Neural progenitor cell (in vitro differentiated cells): ENCODE results near the gene MANSC4. TPM values are rescaled to one million over a fixed set of nuclear protein-coding genes. Genes with fewer than 3 reads are reported as not detected.

Source experiments
- DNase-seq: peaks from one replicate; pipeline ENCODE4 v3.0.0-alpha.2; 2016; ENCODE audit warnings: low spot score
- H2AFZ ChIP-seq: fragments of 200-600 bp; sonication (generic); replicated peaks from 2 replicates; pipeline ENCODE4 v1.6.1; 2016; ENCODE audit warnings: antibody characterized with exemption
- H3F3A ChIP-seq: fragments of 200-600 bp; sonication (generic); 2 replicates; pipeline ENCODE4 v1.6.1; 2016; ENCODE audit warnings: antibody characterized with exemption, low read depth
- H3K27ac ChIP-seq: fragments of 200-600 bp; sonication (generic); 2 replicates; pipeline ENCODE4 v1.5.1; 2016; ENCODE audit warnings: mild to moderate bottlenecking
- H3K27me3 ChIP-seq: fragments of 200-600 bp; sonication (generic); 2 replicates; pipeline ENCODE4 v1.6.1; 2016; ENCODE audit warnings: mild to moderate bottlenecking, moderate library complexity
- H3K36me3 ChIP-seq: fragments of 200-600 bp; sonication (generic); 2 replicates; pipeline ENCODE4 v1.5.1; 2016
- H3K4me1 ChIP-seq: fragments of 200-600 bp; sonication (generic); 2 replicates; pipeline ENCODE4 v1.6.1; 2016; ENCODE audit warnings: mixed run types
- H3K4me2 ChIP-seq: fragments of 200-600 bp; sonication (generic); 2 replicates; pipeline ENCODE4 v1.6.1; 2016
- H3K4me3 ChIP-seq: fragments of 200-600 bp; sonication (generic); 2 replicates; pipeline ENCODE4 v1.5.1; 2016
- H3K79me2 ChIP-seq: fragments of 200-600 bp; sonication (generic); 2 replicates; pipeline ENCODE4 v1.6.1; 2016; ENCODE audit warnings: low read depth
- H3K9ac ChIP-seq: fragments of 200-600 bp; sonication (generic); 2 replicates; pipeline ENCODE4 v1.6.1; 2016
- H3K9me3 ChIP-seq: fragments of 200-600 bp; sonication (generic); 2 replicates; pipeline ENCODE4 v1.5.1; 2016; ENCODE audit warnings: low read depth
- H4K20me1 ChIP-seq: fragments of 200-600 bp; sonication (generic); 2 replicates; pipeline ENCODE4 v1.6.1; 2016; ENCODE audit warnings: low read depth
- H3K27ac Mint-ChIP-seq: 3 replicates; pipeline ENCODE4 v1.8.0; 2021; ENCODE audit warnings: mixed read lengths
- H3K27me3 Mint-ChIP-seq: 2 replicates; pipeline ENCODE4 v1.8.0; 2022; ENCODE audit warnings: low read depth, mild to moderate bottlenecking, inconsistent platforms, moderate library complexity, mixed read lengths; ENCODE audit not compliant: insufficient read depth
- H3K36me3 Mint-ChIP-seq: 3 replicates; pipeline ENCODE4 v1.8.0; 2021; ENCODE audit warnings: mixed read lengths
- H3K4me1 Mint-ChIP-seq: 3 replicates; pipeline ENCODE4 v1.8.0; 2021; ENCODE audit warnings: mixed read lengths
- H3K4me3 Mint-ChIP-seq: 3 replicates; pipeline ENCODE4 v1.8.0; 2021; ENCODE audit warnings: mild to moderate bottlenecking, moderate library complexity, mixed read lengths
- H3K9me3 Mint-ChIP-seq: 3 replicates; pipeline ENCODE4 v1.8.0; 2020; ENCODE audit warnings: mixed read lengths
- EZH2 ChIP-seq: fragments of 200-600 bp; sonication (generic); IDR thresholded peaks from 2 replicates; pipeline ENCODE4 v1.6.1; 2017; ENCODE audit warnings: antibody characterized with exemption, mild to moderate bottlenecking, moderate library complexity
- EZH2phosphoT487 ChIP-seq: fragments of 200-600 bp; sonication (generic); IDR thresholded peaks from 2 replicates; pipeline ENCODE4 v1.6.1; 2017; ENCODE audit warnings: antibody characterized with exemption
- total RNA-seq: library from RNA; depleted of rRNA; stranded (reverse); fragments of >200 nt; gene quantifications from 2 replicates; pipeline ENCODE4 v1.2.3, GENCODE V29; 2015; ENCODE audit warnings: low replicate concordance
- TF ChIP-seq, protein P1 (sequence below): fragments of 200-600 bp; sonication (generic); IDR thresholded peaks from 2 replicates; pipeline ENCODE4 v1.5.1; 2017; ENCODE audit warnings: antibody characterized with exemption, mild to moderate bottlenecking

The MANSC4 gene
- total RNA-seq, 1 donor from 2014 or later: not detected

- no peak for DNase-seq
- Histone ChIP-seq H3K4me1 (no peaks in the 10 kb centered on the region), H2AFZ (no peak overlapping the region), H3K9me3 (no peaks in the 10 kb centered on the region), H3K79me2 (no peaks in the 10 kb centered on the region), H3K27me3 (no peaks in the 10 kb centered on the region), H3K27ac (no peak overlapping the region), H3K4me3 (no peak overlapping the region), H3K36me3 (no peaks in the 10 kb centered on the region), H3F3A (no peaks in the 10 kb centered on the region), H3K4me2 (no peak overlapping the region), H3K9ac (no peak overlapping the region), H4K20me1 (no peaks in the 10 kb centered on the region)
- H3K9me3 Mint-ChIP-seq: no peaks in the 10 kb centered on the region
- peaks cover 4% of the 10 kb centered on the region for H3K27me3 Mint-ChIP-seq
- no peak for TF ChIP-seq EZH2phosphoT487
- no peak for TF ChIP-seq EZH2
- TF ChIP-seq, protein P1, sequence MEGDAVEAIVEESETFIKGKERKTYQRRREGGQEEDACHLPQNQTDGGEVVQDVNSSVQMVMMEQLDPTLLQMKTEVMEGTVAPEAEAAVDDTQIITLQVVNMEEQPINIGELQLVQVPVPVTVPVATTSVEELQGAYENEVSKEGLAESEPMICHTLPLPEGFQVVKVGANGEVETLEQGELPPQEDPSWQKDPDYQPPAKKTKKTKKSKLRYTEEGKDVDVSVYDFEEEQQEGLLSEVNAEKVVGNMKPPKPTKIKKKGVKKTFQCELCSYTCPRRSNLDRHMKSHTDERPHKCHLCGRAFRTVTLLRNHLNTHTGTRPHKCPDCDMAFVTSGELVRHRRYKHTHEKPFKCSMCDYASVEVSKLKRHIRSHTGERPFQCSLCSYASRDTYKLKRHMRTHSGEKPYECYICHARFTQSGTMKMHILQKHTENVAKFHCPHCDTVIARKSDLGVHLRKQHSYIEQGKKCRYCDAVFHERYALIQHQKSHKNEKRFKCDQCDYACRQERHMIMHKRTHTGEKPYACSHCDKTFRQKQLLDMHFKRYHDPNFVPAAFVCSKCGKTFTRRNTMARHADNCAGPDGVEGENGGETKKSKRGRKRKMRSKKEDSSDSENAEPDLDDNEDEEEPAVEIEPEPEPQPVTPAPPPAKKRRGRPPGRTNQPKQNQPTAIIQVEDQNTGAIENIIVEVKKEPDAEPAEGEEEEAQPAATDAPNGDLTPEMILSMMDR: no peak
- no peak overlapping the region for H3K4me3 Mint-ChIP-seq
- H3K27ac Mint-ChIP-seq: no peak overlapping the region
- no peaks in the 10 kb centered on the region for H3K36me3 Mint-ChIP-seq
- H3K4me1 Mint-ChIP-seq: no peaks in the 10 kb centered on the region
Measured at GRCh38 chr12:27823038-27823437, 43.0 kb upstream of the MANSC4 start.

DNA sequence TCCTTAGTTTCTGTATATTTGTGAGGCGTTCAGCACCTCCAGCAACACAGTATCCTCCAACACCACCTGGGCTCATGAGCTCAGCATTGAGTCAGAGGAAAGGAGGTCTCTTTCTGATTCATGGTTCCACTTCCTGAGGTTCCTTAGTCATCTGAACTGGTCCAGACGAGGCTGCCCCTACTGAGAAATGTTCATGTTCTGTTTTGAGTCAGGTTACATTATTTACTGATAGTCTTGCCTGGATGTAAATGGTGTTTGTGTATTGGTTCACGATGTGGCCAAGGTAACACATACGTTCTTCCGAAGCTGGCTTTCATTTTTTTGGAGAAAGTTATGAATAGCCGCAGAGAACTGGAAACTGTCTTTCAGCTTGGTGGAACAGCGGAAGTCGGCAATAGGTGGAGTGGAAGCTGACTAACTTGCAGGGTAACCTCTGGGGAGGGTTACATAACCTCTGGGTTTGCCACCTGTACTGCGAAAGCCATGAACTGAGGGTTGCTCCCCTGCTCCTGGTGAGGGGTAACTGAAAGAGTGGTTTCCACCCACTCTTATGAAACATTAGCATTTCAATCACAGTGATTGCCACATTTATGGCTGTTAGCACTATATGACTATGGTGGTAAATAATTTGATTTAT, 42.2 kb upstream of the MANSC4 start:
- H3K4me2 ChIP-seq: no peak overlapping the region
- no peak overlapping the region for H3K27ac Mint-ChIP-seq
- no peak for DNase-seq

GRCh38 chr12:27821259-27821973, 41.4 kb upstream of the MANSC4 start:
- DNase-seq: peak; percentile 83
- no peak overlapping the region for H3K27ac ChIP-seq
- H3K4me1 Mint-ChIP-seq: no peaks in the 10 kb centered on the region
- H3K36me3 ChIP-seq: no peaks in the 10 kb centered on the region
- H3K79me2 ChIP-seq: no peaks in the 10 kb centered on the region
- no peaks in the 10 kb centered on the region for H3K9me3 ChIP-seq
- H3K4me2 ChIP-seq: no peak overlapping the region
- peak overlapping the region; percentile 77 for H2AFZ ChIP-seq
- no peaks in the 10 kb centered on the region for H3F3A ChIP-seq
- no peak overlapping the region for H3K27ac Mint-ChIP-seq
- H3K9me3 Mint-ChIP-seq: no peaks in the 10 kb centered on the region
- no peak overlapping the region for H3K4me3 Mint-ChIP-seq
- H3K36me3 Mint-ChIP-seq: no peaks in the 10 kb centered on the region
- no peak for TF ChIP-seq EZH2phosphoT487
- no peak for TF ChIP-seq EZH2
- TF ChIP-seq, protein P1: peak; percentile 73
- H3K27me3 ChIP-seq: no peaks in the 10 kb centered on the region
- H3K27me3 Mint-ChIP-seq: peaks cover 3% of the 10 kb centered on the region
- no peaks in the 10 kb centered on the region for H3K4me1 ChIP-seq
- H4K20me1 ChIP-seq: no peaks in the 10 kb centered on the region
- no peak overlapping the region for H3K4me3 ChIP-seq
- no peak overlapping the region for H3K9ac ChIP-seq

More for the DNA sequence above, 42.2 kb upstream of the MANSC4 start:
- Histone ChIP-seq H3K9me3 (no peaks in the 10 kb centered on the region), H3K79me2 (no peaks in the 10 kb centered on the region), H3K4me1 (no peaks in the 10 kb centered on the region), H3K36me3 (no peaks in the 10 kb centered on the region), H3F3A (no peaks in the 10 kb centered on the region), H3K27ac (no peak overlapping the region), H3K27me3 (no peaks in the 10 kb centered on the region), H3K4me3 (no peak overlapping the region), H3K9ac (no peak overlapping the region), H2AFZ (no peak overlapping the region), H4K20me1 (no peaks in the 10 kb centered on the region)
- TF ChIP-seq, protein P1: no peak
- TF ChIP-seq EZH2phosphoT487: no peak
- no peak for TF ChIP-seq EZH2
- Mint-ChIP-seq H3K4me1 (no peaks in the 10 kb centered on the region), H3K4me3 (no peak overlapping the region), H3K9me3 (no peaks in the 10 kb centered on the region), H3K36me3 (no peaks in the 10 kb centered on the region), H3K27me3 (peaks cover 3% of the 10 kb centered on the region)
